GM18520 (cell line): Measurements from ENCODE around the gene DLK1.

ENCODE experiments used
- ATAC-seq: cut with Tn5 transposase; IDR thresholded peaks from one replicate; pipeline ENCODE4 v1.9.1; 2021; ENCODE audit not compliant: unreplicated experiment

The DLK1 gene

GRCh38 chr14:100776681-100777365 is 50.1 kb downstream of the DLK1 start:
- no peak for ATAC-seq

- no peak for ATAC-seq
Observed at GRCh38 chr14:100777366-100777817, 50.7 kb downstream of the DLK1 start.

- ATAC-seq, result no peak
Observed at GRCh38 chr14:100777818-100778525, 51.3 kb downstream of the DLK1 start.

GRCh38 chr14:100778526-100778882 is 51.8 kb downstream of the DLK1 start:
- no peak for ATAC-seq

- no peak for ATAC-seq
Observed at GRCh38 chr14:100778951-100779690, 52.4 kb downstream of the DLK1 start.

- ATAC-seq, result no peak
Observed at GRCh38 chr14:100779691-100780080, 53.0 kb downstream of the DLK1 start.

- no peak for ATAC-seq
Observed at GRCh38 chr14:100780246-100780645, 53.6 kb downstream of the DLK1 start.

- no peak for ATAC-seq
Observed at GRCh38 chr14:100780646-100781355, 54.1 kb downstream of the DLK1 start.

- no peak for ATAC-seq
Observed at GRCh38 chr14:100781952-100782351, 55.3 kb downstream of the DLK1 start.

GRCh38 chr14:100782516-100783320 is 56.0 kb downstream of the DLK1 start:
- ATAC-seq, result no peak

GRCh38 chr14:100783630-100784370 is 57.1 kb downstream of the DLK1 start:
- ATAC-seq, result no peak

- ATAC-seq, result no peak
Observed at GRCh38 chr14:100784523-100785337, 58.0 kb downstream of the DLK1 start.

GRCh38 chr14:100785338-100785615 is 58.6 kb downstream of the DLK1 start:
- ATAC-seq, result no peak

- no peak for ATAC-seq
Observed at GRCh38 chr14:100785626-100786025, 58.9 kb downstream of the DLK1 start.

- no peak for ATAC-seq
Observed at GRCh38 chr14:100786131-100786530, 59.4 kb downstream of the DLK1 start.

GRCh38 chr14:100786576-100787219 is 60.0 kb downstream of the DLK1 start:
- ATAC-seq, result no peak

GRCh38 chr14:100787659-100788058 is 61.0 kb downstream of the DLK1 start:
- ATAC-seq, result no peak
